NCI-H146 treated with DMSO at 0.1 percent for 48 hours (cell line): ENCODE results near the gene ELL.
A peak's percentile ranks its signal among the peaks of the same experiment; 100 is the strongest.

Experiments used
- DNase-seq: peaks from one replicate; lab custom pipeline; 2025; ENCODE audit not compliant: unreplicated experiment; lab: John Stamatoyannopoulos, UW

Gene ELL

GRCh38 chr19:18424890-18425514, 96.9 kb downstream of the ELL start:
- no peak for DNase-seq

GRCh38 chr19:18424122-18424889, 97.6 kb downstream of the ELL start:
- DNase-seq, result no peak

DNA sequence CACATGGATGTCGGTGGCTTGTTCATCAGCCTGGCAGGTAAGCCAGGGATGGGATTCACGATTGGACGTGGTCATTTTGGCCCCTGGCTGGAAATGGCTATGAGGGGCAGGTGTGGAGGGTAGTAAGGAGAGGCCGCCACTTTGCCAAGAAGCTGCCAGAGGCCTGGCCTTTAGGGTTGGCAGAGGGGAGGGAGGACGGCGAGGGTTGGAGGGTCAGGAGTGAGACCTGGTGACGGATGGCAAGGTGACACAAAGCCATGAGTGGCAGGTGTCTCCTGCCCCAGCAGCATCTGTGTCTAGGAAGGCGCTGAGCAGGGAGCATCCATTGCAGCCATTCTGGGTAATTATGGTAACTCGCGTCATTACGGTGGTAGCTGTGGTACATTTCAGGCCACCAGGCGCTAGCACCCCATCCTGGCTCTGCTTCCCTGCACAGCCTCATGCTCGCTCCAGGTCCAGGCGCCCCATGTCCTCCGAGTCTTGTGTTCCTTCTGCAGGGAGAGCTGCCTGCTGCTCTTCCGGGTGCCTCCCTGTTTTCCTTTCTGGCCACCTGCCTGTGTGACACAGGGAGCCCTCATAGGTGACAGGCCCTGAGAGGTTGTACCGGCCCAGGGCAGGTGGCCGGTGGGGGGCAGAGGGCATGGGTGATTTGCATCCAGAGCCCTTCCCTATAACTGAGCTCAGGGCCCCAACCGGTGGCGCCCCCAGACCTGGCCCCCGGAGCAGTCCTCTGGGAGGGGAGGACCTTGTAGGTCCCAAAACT, 98.4 kb downstream of the ELL start:
- no peak for DNase-seq

GRCh38 chr19:18422530-18423191, 99.2 kb downstream of the ELL start:
- no peak for DNase-seq

DNA sequence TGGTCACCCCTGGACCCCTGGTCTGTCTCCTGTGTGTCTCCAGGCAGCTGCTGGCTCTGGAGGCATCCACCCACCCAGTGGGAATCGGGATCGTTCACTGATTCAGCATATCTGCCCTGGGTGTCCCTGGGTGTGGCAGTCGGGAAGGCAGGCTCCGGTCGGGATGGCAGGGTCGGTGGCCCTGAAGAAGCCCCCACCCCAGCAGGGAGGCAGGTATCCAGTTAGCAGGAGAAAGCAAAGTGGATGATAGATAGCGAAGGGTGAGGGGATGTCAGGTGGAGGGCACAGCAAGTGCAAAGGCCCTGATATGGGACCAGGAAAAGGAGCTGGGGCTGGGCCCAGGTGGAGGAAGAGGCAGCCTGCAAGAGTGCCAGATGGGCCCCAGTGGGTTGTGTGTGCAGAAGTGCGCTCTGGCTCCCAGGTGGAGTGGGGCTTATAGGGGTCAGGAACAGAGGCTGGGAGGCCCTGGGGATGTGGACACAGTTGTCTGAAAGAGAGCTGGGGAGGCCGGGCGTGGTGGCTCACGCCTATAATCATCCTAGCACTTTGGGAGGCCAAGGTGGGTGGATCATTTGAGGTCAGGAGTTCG, 100.4 kb downstream of the ELL start:
- no peak for DNase-seq

DNA sequence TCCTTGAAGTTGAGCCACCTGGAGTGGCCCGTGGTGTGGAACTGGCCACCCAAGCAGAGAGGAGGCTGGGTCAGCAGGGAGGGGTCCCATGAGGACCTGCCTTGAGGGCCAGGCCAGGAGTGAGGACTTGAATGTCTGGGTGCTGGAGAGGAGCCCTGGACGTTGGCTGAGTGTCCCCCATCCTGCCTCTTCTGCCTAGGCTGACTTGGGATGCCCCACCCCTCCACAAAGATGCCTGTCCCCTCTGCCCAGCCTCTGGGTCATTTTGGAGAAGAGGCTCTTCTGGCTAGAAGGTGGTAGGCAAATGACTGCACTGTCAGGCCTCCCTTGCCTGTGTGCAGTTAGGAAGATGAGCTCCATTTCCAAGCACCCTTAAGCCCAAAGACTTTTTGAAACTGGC, 100.9 kb downstream of the ELL start:
- no peak for DNase-seq

GRCh38 chr19:18419699-18420460, 102.0 kb downstream of the ELL start:
- no peak for DNase-seq

- DNase-seq, result peak; percentile 53
These were observed 102.6 kb downstream of the ELL start, which contains the start of gene SSBP4 for GRCh38 chr19:18419195-18419698. Gene SSBP4 (plus strand): TSS chr19:18419398. CDS start chr19:18419649, 251 bp downstream.

DNA sequence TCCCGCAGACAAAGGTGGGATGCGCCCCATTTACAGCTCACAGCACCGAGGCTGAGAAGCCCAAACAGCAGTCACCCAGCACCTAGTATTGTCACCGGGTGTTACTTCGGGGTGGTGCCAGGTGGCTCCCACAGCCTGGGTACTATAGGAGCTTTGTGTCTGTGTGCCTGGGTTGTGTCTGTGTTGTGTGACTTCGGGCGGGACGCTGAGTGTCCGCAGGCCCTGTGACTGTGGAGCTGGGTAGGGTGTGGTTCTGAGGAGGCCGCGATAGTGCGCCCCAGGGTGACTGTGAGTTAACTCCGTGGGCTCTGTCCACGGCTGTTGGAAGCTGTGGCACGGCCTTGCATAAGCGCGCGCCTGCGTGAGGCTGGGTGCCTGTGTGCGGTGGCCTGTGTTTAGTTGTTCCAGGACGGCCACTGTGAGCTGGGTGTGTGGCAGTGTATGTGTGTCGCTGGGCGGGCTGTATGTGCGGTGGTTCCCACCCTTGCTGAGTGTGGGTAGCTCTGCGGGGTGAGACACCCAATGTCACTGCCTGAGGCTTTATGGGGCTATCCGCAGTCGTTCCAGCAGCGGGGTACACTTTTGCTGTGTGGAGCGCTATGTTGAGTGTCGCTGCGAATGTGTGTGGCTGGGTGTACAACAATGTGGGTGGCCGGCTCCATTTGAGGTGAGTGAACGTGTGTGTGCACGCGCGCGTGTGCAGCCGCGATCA, 103.2 kb downstream of the ELL start:
- no peak for DNase-seq

DNA sequence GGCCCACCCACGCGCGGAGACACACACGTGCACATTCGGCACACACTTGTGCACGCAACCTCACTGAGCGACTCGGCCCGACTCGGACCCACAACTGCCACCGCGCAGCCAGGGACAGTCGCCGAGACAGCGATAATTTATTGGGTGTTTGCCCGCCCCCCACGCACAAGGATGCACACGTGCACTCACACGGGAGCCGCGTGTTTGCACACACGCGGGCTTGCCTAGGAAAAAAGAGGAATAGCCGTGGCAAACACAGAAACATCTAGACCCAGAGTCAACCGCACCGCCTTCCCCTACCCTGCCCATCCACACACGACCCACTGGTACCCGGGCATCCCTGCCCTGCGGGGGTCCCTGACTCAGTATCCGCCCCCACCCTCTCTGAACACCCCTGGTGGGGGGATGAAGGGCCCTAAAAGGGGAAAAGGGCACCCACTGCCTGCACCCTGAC, 103.8 kb downstream of the ELL start:
- DNase-seq, result no peak

- peak; percentile 81 for DNase-seq
These were observed 104.4 kb downstream of the ELL start for GRCh38 chr19:18417250-18418028.

- DNase-seq, result peak; percentile 77
These were observed 105.1 kb downstream of the ELL start for GRCh38 chr19:18416778-18417249.

GRCh38 chr19:18415178-18415867, 106.5 kb downstream of the ELL start:
- DNase-seq, result no peak

DNA sequence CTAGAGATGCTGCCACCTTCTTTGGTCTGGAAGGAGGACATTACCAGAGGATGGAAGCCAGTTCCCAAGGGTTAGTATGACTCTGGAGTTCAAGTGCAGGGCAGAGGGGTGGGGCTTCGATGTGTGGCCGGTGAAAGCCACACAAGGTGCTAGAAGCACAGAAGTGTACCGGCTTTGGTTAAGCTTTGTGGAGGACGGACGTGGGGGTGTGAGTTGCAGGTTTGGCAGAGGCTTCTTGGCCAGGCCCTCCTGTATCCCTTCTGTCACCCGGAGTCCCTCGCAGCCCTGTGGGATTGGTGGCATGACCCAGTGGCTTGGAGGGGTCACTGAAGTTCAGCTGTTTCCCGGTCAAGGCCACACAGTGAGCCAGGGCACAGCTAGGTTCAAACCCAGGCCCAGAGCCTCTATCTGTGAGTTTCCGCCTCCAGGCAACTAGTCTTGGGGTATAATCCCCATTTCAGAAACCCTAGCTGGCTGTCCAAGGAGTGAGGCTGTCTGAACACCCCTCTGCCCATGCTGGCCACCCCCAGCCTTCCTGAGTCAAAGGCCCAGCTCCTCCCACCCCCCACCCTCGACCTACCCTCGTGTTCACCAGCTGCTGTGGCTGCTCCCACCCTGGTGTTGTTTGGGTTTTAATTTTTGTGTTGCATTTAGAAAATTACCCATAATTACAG, 107.2 kb downstream of the ELL start:
- peak; percentile 58 for DNase-seq

- no peak for DNase-seq
These were observed 109.1 kb downstream of the ELL start for GRCh38 chr19:18412610-18413239.

GRCh38 chr19:18408053-18408476, 113.8 kb downstream of the ELL start:
- peak; percentile 37 for DNase-seq

DNA sequence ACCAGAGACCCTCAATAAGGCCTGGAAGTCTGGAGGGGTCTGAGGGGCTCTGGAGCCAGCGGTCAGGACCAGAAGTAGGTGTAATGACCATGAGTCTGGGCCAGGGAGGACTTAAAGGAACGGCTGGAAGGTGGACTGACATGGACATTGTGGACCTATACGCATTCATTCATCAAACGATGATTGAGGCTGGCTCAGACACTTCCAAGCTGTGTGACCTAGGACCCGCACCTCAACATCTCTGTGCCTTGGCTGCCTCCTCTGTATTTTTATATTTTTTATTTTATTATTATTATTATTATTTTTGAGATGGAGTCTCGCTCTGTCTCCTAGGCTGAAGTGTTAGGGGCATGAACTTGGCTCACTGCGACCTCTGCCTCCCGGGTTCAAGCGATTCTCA, 115.1 kb downstream of the ELL start:
- no peak for DNase-seq
